Thyroid gland (tissue), 4 donors: Measurements from ENCODE around the gene SNORC.

ENCODE experiments used
- POLR2A ChIP-seq, 2 donors: fragments of 450-650 bp; IDR thresholded peaks; one replicate each; pipeline ENCODE4 v1.6.1; 2017; ENCODE audit warnings: antibody characterized with exemption in 2 of 2, mild to moderate bottlenecking in 2 of 2, moderate library complexity in 1 of 2
- TF ChIP-seq, protein P1 (sequence below), 6 experiments: fragments of 200-600 bp in 3 of 6; fragments of 450-650 bp in 3 of 6; sonication (generic) in 3 of 6; IDR thresholded peaks; one replicate each; pipeline ENCODE4 v1.5.1; 2016 to 2019; ENCODE audit warnings: antibody characterized with exemption in 6 of 6, mild to moderate bottlenecking in 2 of 6, inconsistent platforms in 1 of 6, moderate library complexity in 1 of 6

DNA sequence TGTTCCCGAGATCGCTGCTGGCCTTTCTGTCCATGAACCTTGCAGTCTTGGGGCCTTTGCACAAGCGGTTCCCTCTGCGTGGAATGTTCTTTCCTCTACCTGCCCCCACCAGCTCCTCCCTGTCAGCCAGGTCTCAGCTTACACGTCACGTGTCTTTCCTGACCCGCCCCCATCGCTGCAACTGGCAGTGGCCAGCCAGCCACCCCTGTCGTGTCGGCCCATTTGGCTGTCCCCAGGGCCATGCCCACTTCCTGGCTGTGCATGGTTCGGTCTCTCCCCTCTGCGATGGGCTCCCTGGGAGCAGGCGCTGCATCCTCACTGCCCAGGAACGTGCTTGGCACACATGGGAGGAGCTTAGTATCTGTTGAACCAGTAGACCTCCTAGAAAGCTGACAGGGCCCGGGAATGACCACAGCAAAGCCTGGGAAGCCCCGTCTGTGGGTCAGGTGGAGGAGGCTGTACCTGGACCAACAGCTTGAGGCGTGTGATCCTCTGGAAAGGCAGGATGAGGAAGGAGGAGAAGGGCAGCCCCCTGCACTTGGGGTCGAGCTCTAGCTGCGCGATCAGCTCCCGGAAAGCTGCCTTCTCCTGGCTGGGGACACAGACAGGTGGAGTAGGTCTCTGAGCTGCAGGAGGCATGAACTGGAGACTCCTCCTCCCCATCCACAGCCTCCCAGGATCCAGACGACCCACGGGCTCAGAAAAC is 21.0 kb downstream of the SNORC start:
- TF ChIP-seq, protein P1, sequence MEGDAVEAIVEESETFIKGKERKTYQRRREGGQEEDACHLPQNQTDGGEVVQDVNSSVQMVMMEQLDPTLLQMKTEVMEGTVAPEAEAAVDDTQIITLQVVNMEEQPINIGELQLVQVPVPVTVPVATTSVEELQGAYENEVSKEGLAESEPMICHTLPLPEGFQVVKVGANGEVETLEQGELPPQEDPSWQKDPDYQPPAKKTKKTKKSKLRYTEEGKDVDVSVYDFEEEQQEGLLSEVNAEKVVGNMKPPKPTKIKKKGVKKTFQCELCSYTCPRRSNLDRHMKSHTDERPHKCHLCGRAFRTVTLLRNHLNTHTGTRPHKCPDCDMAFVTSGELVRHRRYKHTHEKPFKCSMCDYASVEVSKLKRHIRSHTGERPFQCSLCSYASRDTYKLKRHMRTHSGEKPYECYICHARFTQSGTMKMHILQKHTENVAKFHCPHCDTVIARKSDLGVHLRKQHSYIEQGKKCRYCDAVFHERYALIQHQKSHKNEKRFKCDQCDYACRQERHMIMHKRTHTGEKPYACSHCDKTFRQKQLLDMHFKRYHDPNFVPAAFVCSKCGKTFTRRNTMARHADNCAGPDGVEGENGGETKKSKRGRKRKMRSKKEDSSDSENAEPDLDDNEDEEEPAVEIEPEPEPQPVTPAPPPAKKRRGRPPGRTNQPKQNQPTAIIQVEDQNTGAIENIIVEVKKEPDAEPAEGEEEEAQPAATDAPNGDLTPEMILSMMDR (IDR thresholded peaks at IDR 0.05) = no peak
- TF ChIP-seq POLR2A (IDR thresholded peaks at IDR 0.05) = no peak
